ENCODE measurements around the gene CCSER1. TPM values are rescaled to one million over a fixed set of nuclear protein-coding genes. Genes with fewer than 3 reads are reported as not detected.

Gene CCSER1
- total RNA-seq, 1 donor from 2014 or later = 1.1 TPM

- DNase-seq (ENCODE audit: low read depth, low spot score) = no peak
These were observed 632 bp downstream of the CCSER1 start for GRCh38 chr4:90127706-90128345.

DNA sequence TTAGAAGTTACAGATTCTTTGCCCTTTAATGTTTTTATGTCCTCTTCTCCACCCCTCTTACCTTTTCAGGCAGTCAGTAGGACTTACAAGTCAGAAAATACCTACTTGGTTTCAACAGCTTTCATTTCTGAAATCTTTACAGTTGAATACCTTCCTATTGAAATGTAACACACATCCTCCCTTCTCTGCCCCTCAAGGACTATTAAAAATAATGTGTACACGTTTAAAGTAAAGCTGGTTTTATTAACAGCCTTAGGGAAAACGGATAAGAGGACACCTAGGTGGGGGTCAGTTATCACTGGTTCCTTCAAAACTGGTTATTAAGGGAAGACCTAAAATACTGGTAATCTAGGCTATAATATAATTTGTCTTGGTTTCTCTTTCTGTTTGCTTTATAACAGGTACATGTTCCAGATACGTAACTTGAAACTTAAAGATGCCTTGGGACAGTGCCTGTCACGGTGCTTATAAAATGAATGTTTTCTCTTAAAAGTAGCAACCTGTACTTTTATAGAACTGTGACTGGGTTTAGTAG is 1.8 kb downstream of the CCSER1 start:
- DNase-seq (ENCODE audit: low read depth, low spot score) = no peak

DNA sequence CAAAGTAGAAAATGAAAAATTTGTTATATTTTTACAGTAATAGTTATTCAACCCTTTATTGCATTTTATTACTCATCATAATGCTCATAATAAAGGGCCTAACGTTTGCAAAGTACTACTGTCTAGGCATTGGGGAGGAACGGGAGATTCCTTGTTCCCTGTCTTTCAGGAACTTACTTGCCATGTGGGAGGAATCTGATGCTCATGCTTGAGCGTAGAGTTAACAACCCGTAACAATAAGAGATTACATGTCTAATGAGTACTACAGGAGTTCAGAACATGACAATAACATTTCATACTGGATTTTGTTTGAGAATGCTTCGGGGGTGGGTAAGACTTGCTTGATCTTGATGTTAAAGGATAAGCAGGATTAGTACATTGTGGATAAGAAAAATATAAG is 2.9 kb downstream of the CCSER1 start:
- DNase-seq (ENCODE audit: low read depth, low spot score) = no peak

DNA sequence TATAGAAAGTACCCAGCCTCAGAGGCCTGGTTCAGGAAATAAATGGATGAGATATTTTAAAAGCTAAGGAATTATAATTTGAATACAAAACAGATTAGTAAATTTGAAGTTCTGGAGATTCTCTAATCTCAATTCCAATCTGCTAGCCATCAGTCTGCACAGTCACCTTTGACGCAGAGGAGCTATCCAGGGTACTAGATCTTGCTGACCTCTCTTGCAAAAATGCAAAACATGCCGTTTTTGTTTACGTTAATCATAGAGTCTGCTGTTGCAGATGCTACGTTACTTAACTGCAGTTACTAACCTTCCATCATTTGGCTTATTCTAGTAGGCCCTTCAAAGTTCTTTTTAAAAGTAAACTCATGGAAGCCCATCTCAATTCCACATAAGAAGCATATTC is 10.4 kb downstream of the CCSER1 start:
- no peak for DNase-seq (ENCODE audit: low read depth, low spot score)

DNA sequence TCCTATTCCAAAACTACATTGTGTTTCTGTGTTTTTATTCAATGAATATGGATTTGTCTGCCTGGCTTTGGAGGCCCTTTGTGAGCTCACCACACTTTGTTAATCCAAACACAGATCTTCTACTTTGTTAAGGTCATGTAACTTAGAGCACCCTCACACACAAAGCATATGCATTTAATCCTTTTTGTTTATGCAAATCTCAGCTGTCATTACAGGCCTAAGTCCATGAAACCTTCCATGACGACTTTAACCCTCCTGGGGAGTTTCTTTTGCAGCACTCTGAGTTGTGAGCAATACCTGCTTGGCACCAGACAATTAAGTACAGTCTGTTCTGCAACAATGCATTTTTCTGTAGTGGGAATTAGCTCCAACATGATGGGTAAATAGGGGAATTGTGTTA is 14.9 kb downstream of the CCSER1 start:
- DNase-seq (ENCODE audit: low read depth, low spot score) = no peak

DNA sequence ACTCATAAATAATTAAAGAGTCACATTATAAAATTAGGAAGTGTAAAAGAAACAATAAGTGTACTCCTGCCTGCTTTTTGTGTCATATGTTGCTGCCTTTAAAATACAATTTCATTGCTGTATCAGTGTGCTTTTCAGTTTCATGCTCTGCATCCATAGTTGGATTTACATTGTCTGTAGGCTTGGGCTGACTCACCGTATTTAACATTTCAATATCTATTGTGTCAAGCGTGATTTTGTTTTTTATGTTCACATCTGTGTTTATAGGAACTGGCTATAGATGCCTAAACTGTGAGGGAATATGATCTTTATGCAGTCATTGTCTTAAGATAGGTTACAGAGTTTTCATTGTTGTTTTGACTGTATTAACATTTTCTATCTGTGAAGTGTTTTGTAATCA is 18.1 kb downstream of the CCSER1 start:
- no peak for DNase-seq (ENCODE audit: low read depth, low spot score)

- no peak for DNase-seq (ENCODE audit: low read depth, low spot score)
These were observed 19.1 kb downstream of the CCSER1 start for GRCh38 chr4:90146306-90146705.

DNA sequence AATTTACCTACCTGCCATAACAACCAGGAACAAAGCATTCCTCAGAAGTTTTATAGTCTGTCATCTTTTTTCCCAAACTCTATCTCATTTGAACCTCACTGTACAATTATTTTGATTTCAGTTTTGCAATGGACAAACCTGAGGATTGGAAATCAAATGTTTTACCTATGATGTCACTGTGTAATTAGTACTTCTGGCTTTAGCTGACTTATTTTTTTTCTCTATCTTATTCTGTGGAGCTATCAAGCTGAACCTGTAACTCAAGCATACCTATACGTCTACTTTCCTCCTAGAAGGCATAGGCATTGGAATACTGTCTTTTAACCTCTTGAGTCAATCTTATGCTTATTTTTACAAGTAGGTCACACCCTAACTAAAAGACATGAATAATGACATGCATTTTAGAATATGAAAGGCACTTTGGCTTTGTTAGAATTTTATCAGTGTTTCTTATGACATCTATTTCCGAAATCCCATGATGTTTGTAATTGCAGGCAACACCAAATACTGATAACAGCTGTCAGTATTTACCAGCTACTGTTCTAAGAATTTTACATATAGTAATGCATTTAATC is 21.5 kb downstream of the CCSER1 start:
- DNase-seq (ENCODE audit: low read depth, low spot score) = no peak

DNA sequence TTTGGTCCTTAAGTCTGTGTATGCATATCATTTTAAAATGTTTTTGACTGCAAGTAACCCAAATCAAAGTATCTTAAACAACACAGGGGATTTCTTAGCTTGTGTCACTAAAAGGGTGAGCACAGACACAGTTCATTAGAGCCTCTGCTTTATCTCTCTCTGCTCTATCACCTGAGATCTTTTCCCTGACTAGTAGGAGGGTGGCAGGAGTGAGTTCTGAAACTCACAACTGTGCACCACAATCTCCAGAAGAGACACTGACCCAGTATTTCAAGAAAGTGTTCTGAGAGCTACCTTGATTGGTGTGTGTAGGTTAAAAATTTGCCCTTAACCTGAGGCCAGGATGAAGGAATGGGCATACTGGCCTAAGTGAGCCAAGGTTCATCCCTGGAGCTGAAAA is 24.8 kb downstream of the CCSER1 start:
- no peak for DNase-seq (ENCODE audit: low read depth, low spot score)

- DNase-seq (ENCODE audit: low read depth, low spot score) = no peak
These were observed 32.0 kb downstream of the CCSER1 start for GRCh38 chr4:90159193-90159592.

DNA sequence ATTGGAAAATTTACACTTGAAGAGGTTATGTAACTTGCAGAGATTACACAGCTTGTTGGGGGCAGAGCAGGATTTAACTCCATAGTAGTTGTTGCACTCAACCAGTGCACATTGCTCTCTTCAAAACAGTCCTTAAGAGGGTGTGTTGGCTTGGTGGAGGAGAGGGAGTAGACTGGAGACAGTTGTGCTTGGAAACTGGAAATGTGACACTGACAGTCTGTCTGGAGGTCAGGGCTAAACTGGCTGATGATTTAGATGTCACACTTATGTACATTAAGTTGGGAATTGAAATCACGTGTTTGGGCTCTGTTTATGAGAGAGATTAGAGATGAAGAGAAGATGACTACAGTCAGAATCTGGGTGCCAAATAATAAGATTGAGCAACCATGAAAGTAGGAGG is 32.9 kb downstream of the CCSER1 start:
- DNase-seq (ENCODE audit: low read depth, low spot score) = no peak

GRCh38 chr4:90162566-90162965 is 35.4 kb downstream of the CCSER1 start:
- no peak for DNase-seq (ENCODE audit: low read depth, low spot score)

DNA sequence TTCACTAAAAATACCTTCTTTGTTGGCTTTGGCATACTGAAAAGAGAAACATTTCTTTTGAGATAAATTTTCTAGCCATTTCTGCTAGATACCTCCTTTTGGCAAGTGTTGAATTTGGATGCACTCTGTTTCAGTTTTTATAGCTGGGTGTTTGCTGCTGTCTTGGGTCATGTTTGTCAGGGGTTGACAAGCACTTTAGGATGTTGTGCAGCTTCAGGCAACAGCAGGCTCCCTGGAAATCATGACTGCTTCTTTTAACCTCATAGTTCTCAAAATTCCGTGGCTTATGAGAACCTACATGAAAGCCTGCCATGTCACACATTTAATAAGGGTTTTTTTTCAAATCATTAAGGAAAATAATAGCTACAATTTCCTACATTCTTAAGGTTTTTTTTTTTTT is 36.7 kb downstream of the CCSER1 start:
- no peak for DNase-seq (ENCODE audit: low read depth, low spot score)

DNA sequence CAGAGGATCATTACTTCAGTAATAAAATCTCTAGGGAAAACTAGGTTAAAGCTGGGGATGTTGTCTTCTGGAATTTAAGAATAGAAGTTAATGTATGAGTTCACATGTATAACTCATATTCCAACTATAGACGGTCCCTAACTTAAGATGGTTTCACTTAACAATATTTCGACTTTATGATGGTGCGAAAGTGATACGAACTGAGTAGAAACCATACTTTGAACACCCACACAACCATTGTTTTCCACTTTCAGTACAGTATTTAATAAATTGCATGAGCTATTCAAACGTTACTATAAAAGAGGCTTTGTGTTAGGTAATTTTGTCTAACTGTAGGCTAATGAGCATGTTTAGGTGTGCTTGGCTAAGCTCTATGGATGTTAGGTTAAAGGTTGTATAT is 38.7 kb downstream of the CCSER1 start:
- no peak for DNase-seq (ENCODE audit: low read depth, low spot score)

DNA sequence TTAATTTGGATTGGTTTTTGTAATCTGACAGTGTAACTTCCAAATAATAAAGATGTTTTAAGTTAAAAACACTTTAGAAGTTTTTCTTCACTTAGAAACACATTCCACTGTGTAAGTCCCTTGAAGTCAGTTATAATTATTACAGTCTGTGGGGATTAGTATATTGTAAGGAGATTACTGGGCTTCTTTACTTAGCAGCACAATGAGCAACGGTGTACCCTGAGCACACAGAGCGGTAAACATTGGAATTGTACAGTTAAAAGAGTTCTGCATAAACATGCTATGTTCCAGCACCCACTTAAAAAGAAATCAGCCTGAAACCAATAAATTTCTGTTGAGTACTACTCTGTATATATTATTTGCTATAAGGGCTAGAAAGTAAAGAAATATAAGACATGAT is 44.3 kb downstream of the CCSER1 start:
- DNase-seq (ENCODE audit: low read depth, low spot score) = no peak

- DNase-seq (ENCODE audit: low read depth, low spot score) = no peak
These were observed 47.4 kb downstream of the CCSER1 start for GRCh38 chr4:90174621-90175023.

DNA sequence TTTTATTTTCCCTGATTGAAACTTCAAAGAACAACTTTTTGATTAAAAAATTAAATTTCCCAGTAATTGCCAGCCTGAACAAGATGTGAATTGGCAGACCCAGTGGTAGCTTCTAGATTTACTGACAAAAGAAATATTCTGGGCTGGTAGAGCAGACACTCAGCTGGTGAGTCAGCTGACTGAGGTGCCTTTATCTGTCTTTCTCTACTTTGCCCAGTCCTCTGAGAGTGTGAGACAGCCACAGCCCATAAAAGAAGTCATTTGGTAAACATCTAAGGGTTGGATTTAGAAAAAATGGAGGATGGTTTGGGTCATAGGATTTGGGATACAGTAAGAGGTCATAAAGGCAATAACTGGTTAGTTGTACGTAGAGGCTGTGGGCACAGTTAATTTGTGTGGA is 54.5 kb downstream of the CCSER1 start:
- DNase-seq (ENCODE audit: low read depth, low spot score) = no peak

GRCh38 chr4:90183254-90183653 is 56.1 kb downstream of the CCSER1 start:
- DNase-seq (ENCODE audit: low read depth, low spot score) = no peak

GRCh38 chr4:90184560-90184959 is 57.4 kb downstream of the CCSER1 start:
- no peak for DNase-seq (ENCODE audit: low read depth, low spot score)

GRCh38 chr4:90185416-90185815 is 58.2 kb downstream of the CCSER1 start:
- DNase-seq (ENCODE audit: low read depth, low spot score) = no peak

- no peak for DNase-seq (ENCODE audit: low read depth, low spot score)
These were observed 59.0 kb downstream of the CCSER1 start for GRCh38 chr4:90186229-90186628.

DNA sequence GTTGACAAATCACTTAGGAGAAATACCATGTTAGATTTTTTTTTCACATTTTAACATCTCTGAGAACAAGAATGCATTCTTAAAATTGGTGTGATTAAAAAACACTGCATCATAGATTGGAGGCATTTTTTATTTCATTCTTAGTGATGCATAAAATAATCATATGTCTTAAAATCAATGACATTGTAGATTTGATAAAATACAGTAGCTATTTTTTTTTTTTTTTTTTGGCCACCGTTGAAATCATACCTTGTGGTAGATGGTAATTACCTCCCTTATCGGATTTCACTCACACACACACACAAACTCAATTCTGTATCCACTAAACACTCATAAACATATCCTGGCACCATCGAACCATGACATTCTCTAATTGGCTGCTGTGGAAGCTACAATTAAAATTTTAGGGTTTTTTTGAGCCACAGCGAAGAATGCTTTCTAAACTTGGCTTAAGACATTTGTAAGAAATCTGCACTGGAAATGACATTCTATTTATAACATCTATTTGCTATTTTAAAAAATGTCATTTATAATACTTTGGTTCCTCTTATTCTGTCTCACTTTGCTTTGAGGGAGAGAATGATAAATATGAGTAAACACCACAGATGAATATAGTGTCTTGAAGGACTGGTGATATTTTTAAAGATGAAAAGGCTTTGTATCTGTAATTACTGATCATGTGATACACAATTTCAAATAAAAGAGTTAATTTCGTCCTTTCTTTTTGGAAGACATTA is 60.1 kb downstream of the CCSER1 start:
- no peak for DNase-seq (ENCODE audit: low read depth, low spot score)

DNA sequence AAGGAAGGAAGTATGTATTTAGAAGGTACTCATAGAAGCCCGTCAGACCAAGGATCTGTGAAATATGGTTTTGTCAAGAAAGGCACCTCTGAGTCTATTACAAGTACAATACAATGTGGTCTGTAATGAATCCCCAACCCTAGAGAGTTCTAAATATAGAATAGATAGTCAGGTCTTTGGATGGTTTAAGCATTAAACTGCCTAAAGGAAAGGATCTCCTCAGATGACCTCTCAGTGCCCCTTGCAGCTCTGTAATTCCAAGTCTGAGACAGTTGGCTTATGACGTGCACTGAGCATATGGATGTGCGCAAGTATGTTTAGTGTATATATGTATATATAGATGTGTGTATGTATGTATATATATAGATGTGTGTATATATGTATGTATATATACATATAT is 62.0 kb downstream of the CCSER1 start:
- DNase-seq (ENCODE audit: low read depth, low spot score) = no peak
